Type B pancreatic cell (in vitro differentiated cells): ENCODE data around the gene LANCL2. TPM values are rescaled to one million over a fixed set of nuclear protein-coding genes. Genes with fewer than 3 reads are reported as not detected.

Experiments used
- DNase-seq: peaks from one replicate; pipeline ENCODE4 v3.0.0; 2021; ENCODE audit warnings: mixed read lengths; ENCODE audit not compliant: unreplicated experiment; ENCODE audit errors: extremely low spot score
- H3K27ac Mint-ChIP-seq: 2 replicates; pipeline ENCODE4 v1.8.0; 2021; ENCODE audit warnings: mild to moderate bottlenecking, mixed read lengths
- H3K27me3 Mint-ChIP-seq: 2 replicates; pipeline ENCODE4 v1.8.0; 2021; ENCODE audit warnings: mixed read lengths
- H3K36me3 Mint-ChIP-seq: 2 replicates; pipeline ENCODE4 v1.8.0; 2021; ENCODE audit warnings: mixed read lengths
- H3K4me1 Mint-ChIP-seq: one replicate; pipeline ENCODE4 v1.8.0; 2021; ENCODE audit warnings: mixed read lengths; ENCODE audit not compliant: unreplicated experiment
- H3K4me3 Mint-ChIP-seq: 2 replicates; pipeline ENCODE4 v1.8.0; 2021; ENCODE audit warnings: mild to moderate bottlenecking, mixed read lengths
- H3K9me3 Mint-ChIP-seq: 2 replicates; pipeline ENCODE4 v1.8.0; 2021; ENCODE audit warnings: mixed read lengths
- total RNA-seq: library from RNA; stranded (reverse); gene quantifications from 2 replicates; pipeline ENCODE4 v1.2.1, GENCODE V29; 2021; ENCODE audit warnings: low replicate concordance
- TF ChIP-seq, protein P1 (sequence below): fragments of 200-600 bp; sonication (generic); conservative IDR thresholded peaks from 2 replicates; pipeline ENCODE4 v1.5.0; 2021; ENCODE audit warnings: antibody characterized with exemption, mild to moderate bottlenecking

LANCL2 gene
- total RNA-seq, 1 donor from 2014 or later = 14.2 TPM

DNA sequence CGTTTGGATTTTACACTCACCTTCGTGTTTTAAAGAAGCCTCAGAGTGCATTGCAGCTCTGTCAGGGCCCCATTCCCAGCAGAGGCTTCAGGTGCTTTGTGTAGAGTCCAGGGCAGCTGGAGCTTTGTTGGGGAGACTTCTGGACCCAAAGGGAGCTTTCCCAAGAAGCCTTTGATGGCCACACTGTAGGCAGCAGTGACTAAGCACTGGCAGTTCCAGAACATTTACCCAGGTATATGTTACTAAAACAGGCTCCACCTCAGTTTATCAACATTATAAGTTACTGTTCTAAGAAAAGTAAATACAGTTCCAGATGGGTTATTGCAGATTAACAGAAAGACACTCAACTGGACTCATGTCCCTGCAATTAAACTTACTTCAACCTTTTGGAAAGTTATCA, 66.8 kb downstream of the LANCL2 start:
- Mint-ChIP-seq H3K9me3 (no peaks in the 10 kb centered on the region), H3K36me3 (no peaks in the 10 kb centered on the region), H3K4me3 (no peak overlapping the region), H3K27me3 (no peaks in the 10 kb centered on the region), H3K4me1 (peaks cover 6% of the 10 kb centered on the region), H3K27ac (no peak overlapping the region)
- TF ChIP-seq, protein P1, sequence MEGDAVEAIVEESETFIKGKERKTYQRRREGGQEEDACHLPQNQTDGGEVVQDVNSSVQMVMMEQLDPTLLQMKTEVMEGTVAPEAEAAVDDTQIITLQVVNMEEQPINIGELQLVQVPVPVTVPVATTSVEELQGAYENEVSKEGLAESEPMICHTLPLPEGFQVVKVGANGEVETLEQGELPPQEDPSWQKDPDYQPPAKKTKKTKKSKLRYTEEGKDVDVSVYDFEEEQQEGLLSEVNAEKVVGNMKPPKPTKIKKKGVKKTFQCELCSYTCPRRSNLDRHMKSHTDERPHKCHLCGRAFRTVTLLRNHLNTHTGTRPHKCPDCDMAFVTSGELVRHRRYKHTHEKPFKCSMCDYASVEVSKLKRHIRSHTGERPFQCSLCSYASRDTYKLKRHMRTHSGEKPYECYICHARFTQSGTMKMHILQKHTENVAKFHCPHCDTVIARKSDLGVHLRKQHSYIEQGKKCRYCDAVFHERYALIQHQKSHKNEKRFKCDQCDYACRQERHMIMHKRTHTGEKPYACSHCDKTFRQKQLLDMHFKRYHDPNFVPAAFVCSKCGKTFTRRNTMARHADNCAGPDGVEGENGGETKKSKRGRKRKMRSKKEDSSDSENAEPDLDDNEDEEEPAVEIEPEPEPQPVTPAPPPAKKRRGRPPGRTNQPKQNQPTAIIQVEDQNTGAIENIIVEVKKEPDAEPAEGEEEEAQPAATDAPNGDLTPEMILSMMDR = no peak
- DNase-seq = no peak

DNA sequence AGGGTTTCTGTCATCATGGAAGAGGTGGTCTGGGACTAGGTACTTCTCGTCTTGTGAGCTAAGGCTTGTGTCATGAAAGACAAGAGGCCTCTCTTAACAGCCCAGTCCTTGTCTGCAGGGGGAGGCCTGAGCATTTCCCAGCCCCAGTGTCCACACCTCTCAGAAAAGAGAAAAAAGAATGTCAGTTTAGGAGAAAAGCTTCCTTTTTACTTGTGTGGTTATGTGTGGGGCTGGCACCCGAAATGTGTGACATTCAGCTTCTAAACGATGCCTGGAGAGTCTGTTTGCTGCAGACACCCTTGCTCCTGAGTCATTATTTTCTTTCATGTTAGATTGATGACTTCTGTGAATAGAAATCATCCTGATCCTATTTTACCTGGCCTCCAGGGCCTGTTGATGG, 67.4 kb downstream of the LANCL2 start:
- Mint-ChIP-seq H3K4me3 (no peak overlapping the region), H3K9me3 (no peaks in the 10 kb centered on the region), H3K4me1 (peaks cover 3% of the 10 kb centered on the region), H3K27ac (no peak overlapping the region), H3K36me3 (no peaks in the 10 kb centered on the region), H3K27me3 (no peaks in the 10 kb centered on the region)
- DNase-seq = no peak
- TF ChIP-seq, protein P1 = no peak

DNA sequence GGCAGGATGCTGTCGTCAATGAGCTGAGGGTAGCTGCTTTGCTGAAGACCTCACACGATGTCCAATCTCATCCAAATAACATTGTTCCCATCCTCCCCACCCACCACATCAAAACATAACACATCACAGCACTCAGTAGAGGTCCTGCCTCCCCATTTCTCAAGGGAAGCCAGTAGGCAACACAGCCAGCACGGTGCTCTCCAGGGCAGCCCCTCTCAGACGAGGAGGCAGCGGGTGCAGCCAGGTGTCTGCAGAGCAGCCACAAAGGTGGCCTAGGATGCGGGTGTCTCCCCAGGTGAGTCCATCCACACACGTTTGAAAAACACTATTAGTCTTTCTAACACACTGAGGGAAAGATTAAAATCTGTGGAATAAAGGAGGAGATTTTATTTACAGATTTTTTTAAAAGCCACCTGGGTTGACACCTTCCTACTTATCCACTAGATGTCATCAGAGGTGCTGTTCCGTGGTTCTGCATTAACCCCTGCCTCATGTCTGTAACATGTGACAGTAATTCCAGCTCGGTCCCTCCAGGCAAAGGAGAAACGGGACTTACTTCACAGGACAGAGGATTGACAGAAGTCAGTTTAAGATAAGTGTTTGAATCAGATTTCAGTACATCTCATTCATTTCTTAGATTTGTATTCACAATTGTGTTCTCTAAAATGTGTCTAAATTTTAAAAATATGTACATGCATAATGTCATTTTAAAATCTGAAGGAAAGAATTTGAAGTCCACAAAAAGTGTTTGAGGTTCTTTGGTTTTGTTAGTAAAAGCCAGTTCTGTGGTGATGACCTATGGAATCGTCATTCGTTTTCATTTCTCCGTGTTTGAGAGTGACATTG, 68.0 kb downstream of the LANCL2 start:
- Mint-ChIP-seq H3K4me3 (no peak overlapping the region), H3K36me3 (no peaks in the 10 kb centered on the region), H3K4me1 (no peaks in the 10 kb centered on the region), H3K27ac (no peak overlapping the region), H3K9me3 (no peaks in the 10 kb centered on the region), H3K27me3 (no peaks in the 10 kb centered on the region)
- DNase-seq = no peak
- TF ChIP-seq, protein P1 = peak; percentile 70

DNA sequence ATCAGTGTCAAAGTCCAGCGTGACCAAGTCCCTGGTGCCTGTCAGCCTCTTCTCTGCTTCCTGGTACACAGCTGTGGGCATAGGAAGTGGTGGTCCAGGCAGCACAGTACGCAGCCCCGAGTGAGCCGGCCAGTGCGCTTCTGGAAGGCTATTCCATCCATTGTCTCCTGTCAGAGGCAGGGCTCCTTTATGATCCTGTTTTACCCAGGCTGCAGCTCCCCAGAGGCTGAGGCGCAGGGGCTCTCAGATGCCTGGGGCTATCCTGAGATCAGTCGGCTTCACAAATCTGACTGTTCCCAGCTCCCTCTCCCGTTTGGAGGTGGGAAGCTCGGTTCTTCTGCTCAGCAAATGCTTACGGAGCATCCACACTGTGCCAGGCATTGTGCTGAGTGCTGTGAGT, 70.3 kb downstream of the LANCL2 start:
- Mint-ChIP-seq H3K36me3 (no peaks in the 10 kb centered on the region), H3K4me1 (peaks cover 14% of the 10 kb centered on the region), H3K9me3 (no peaks in the 10 kb centered on the region), H3K27me3 (no peaks in the 10 kb centered on the region), H3K4me3 (no peak overlapping the region), H3K27ac (no peak overlapping the region)
- no peak for DNase-seq
- TF ChIP-seq, protein P1 = no peak

DNA sequence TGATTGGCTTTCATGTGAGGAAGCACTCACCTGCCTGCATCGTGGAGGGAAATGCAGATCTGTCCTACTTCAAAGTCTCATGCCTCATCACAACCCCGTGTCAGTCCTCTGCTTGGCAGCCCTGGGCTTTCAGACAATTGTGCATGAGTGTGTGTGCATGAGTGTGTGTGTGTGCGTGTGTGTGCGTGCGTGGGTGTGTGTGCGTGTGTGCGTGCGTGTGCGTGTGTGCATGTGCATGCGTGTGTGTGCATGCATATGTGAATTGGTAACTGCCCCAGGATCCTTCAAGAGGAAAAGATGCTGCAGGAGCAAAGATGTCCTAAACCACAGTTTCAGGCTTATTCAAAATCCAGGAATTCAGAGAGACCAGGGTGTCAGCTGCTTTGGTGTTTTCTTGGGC, 71.3 kb downstream of the LANCL2 start:
- Mint-ChIP-seq H3K4me3 (no peak overlapping the region), H3K4me1 (peaks cover 14% of the 10 kb centered on the region), H3K27me3 (no peaks in the 10 kb centered on the region), H3K9me3 (no peaks in the 10 kb centered on the region), H3K27ac (no peak overlapping the region), H3K36me3 (no peaks in the 10 kb centered on the region)
- TF ChIP-seq, protein P1 = no peak
- DNase-seq = no peak
